ACC112 (cell line): ENCODE data around the gene IDI1.
"Not testable (repeated sequence)": the region's sequence is repeated elsewhere in the genome, so short reads cannot be mapped to it uniquely, and the experiment has no call there.

Experiments used
- H2AFZ ChIP-seq: fragments of 200-600 bp; sonication (generic); one replicate; pipeline ENCODE4 v1.6.0; 2017; ENCODE audit warnings: antibody characterized with exemption, low read length; ENCODE audit not compliant: unreplicated experiment
- H3K27ac ChIP-seq: fragments of 200-600 bp; sonication (generic); 2 replicates; pipeline ENCODE4 v1.5.1; 2014; ENCODE audit warnings: low read depth, mild to moderate bottlenecking, antibody characterized with exemption, low read length, moderate library complexity
- H3K27me3 ChIP-seq: fragments of 200-600 bp; sonication (generic); 2 replicates; pipeline ENCODE4 v1.6.1; 2014; ENCODE audit warnings: mild to moderate bottlenecking, antibody characterized with exemption, low read length, moderate library complexity, mixed read lengths; ENCODE audit not compliant: insufficient read depth
- H3K36me3 ChIP-seq: fragments of 200-600 bp; sonication (generic); 2 replicates; pipeline ENCODE4 v1.6.1; 2016; ENCODE audit warnings: mild to moderate bottlenecking, antibody characterized with exemption, low read length, moderate library complexity, mixed read lengths; ENCODE audit not compliant: insufficient read depth
- H3K4me1 ChIP-seq: fragments of 200-600 bp; sonication (generic); one replicate; pipeline ENCODE4 v1.6.1; 2016; ENCODE audit warnings: low read length, mixed read lengths; ENCODE audit not compliant: insufficient read depth, unreplicated experiment, control insufficient read depth
- H3K4me3 ChIP-seq: fragments of 200-600 bp; sonication (generic); 2 replicates; pipeline ENCODE4 v1.5.1; 2014; ENCODE audit warnings: mild to moderate bottlenecking, low read depth, low read length
- H3K79me2 ChIP-seq: fragments of 200-600 bp; sonication (generic); one replicate; pipeline ENCODE4 v1.6.0; 2016; ENCODE audit warnings: low read length; ENCODE audit not compliant: control insufficient read depth, unreplicated experiment, insufficient read depth

IDI1 gene

GRCh38 chr10:1084011-1084950 lies 35.4 kb upstream of the IDI1 start:
- no peak overlapping the region for H3K27ac ChIP-seq
- peaks cover 3% of the 10 kb centered on the region for H3K79me2 ChIP-seq
- H3K36me3 ChIP-seq, result peaks cover 24% of the 10 kb centered on the region
- H3K4me1 ChIP-seq, result no peaks in the 10 kb centered on the region
- no peaks in the 10 kb centered on the region for H3K27me3 ChIP-seq
- no peak overlapping the region for H3K4me3 ChIP-seq
- H2AFZ ChIP-seq, result no peak overlapping the region

- no peaks in the 10 kb centered on the region for H3K27me3 ChIP-seq
- no peak overlapping the region for H3K27ac ChIP-seq
- peaks cover 24% of the 10 kb centered on the region for H3K36me3 ChIP-seq
- no peak overlapping the region for H2AFZ ChIP-seq
- H3K4me1 ChIP-seq, result no peaks in the 10 kb centered on the region
- peaks cover 3% of the 10 kb centered on the region for H3K79me2 ChIP-seq
- no peak overlapping the region for H3K4me3 ChIP-seq
Observed at GRCh38 chr10:1083581-1083980, 34.7 kb upstream of the IDI1 start.

GRCh38 chr10:1078668-1079067 lies 29.7 kb upstream of the IDI1 start:
- no peak overlapping the region for H3K4me3 ChIP-seq
- no peak overlapping the region for H2AFZ ChIP-seq
- H3K79me2 ChIP-seq, result no peaks in the 10 kb centered on the region
- no peaks in the 10 kb centered on the region for H3K4me1 ChIP-seq
- peaks cover 17% of the 10 kb centered on the region; the same call in 1 of the 2 replicates for H3K36me3 ChIP-seq
- no peaks in the 10 kb centered on the region for H3K27me3 ChIP-seq
- H3K27ac ChIP-seq, result no peak overlapping the region

GRCh38 chr10:1074748-1075308 lies 25.9 kb upstream of the IDI1 start:
- no peaks in the 10 kb centered on the region for H3K4me1 ChIP-seq
- no peaks in the 10 kb centered on the region for H3K27me3 ChIP-seq
- no peak overlapping the region for H3K4me3 ChIP-seq
- peaks cover 3% of the 10 kb centered on the region for H3K79me2 ChIP-seq
- H2AFZ ChIP-seq, result no peak overlapping the region
- 0 out of 2 replicates have a peak, but pooled peaks cover under 1% of the 10 kb centered on the region for H3K36me3 ChIP-seq
- H3K27ac ChIP-seq, result no peak overlapping the region

- Histone ChIP-seq H3K27ac (no peak overlapping the region), H2AFZ (no peak overlapping the region), H3K27me3 (no peaks in the 10 kb centered on the region), H3K4me3 (no peak overlapping the region), H3K4me1 (no peaks in the 10 kb centered on the region), H3K79me2 (peaks cover 6% of the 10 kb centered on the region), H3K36me3 (no peaks in the 10 kb centered on the region)
Observed at GRCh38 chr10:1074052-1074747, 25.3 kb upstream of the IDI1 start.

GRCh38 chr10:1070919-1071318 lies 22.0 kb upstream of the IDI1 start:
- Histone ChIP-seq H3K27me3 (no peaks in the 10 kb centered on the region), H3K4me1 (no peaks in the 10 kb centered on the region), H3K36me3 (no peaks in the 10 kb centered on the region), H3K4me3 (no peak overlapping the region), H2AFZ (no peak overlapping the region), H3K79me2 (peaks cover 23% of the 10 kb centered on the region), H3K27ac (no peak overlapping the region)

GRCh38 chr10:1068380-1069361 lies 19.8 kb upstream of the IDI1 start:
- H3K27ac ChIP-seq, result no peak overlapping the region
- H3K4me1 ChIP-seq, result no peaks in the 10 kb centered on the region

GRCh38 chr10:1066734-1067133 lies 17.8 kb upstream of the IDI1 start:
- not testable (repeated sequence) for H3K4me1 ChIP-seq

More at GRCh38 chr10:1068380-1069361, 19.8 kb upstream of the IDI1 start:
- no peaks in the 10 kb centered on the region for H3K27me3 ChIP-seq
- peaks cover 30% of the 10 kb centered on the region for H3K79me2 ChIP-seq
- H2AFZ ChIP-seq, result no peak overlapping the region
- 0 out of 2 replicates have a peak, but pooled peaks cover 6% of the 10 kb centered on the region for H3K36me3 ChIP-seq
- H3K4me3 ChIP-seq, result no peak overlapping the region

GRCh38 chr10:1064964-1065247 lies 16.0 kb upstream of the IDI1 start:
- Histone ChIP-seq H3K27me3 (no peaks in the 10 kb centered on the region), H3K36me3 (0 out of 2 replicates have a peak, but pooled peaks cover 10% of the 10 kb centered on the region), H3K27ac (no peak overlapping the region), H3K4me1 (peaks cover 7% of the 10 kb centered on the region), H3K4me3 (no peak overlapping the region), H2AFZ (no peak overlapping the region), H3K79me2 (peaks cover 54% of the 10 kb centered on the region)

More at GRCh38 chr10:1066734-1067133, 17.8 kb upstream of the IDI1 start:
- H3K27ac ChIP-seq, H3K36me3 ChIP-seq, H3K4me3 ChIP-seq, H2AFZ ChIP-seq, H3K27me3 ChIP-seq: not testable (repeated sequence)
- peaks cover 36% of the 10 kb centered on the region for H3K79me2 ChIP-seq
